ENCODE data around the gene FLII.
A peak's percentile ranks its signal among the peaks of the same experiment; 100 is the strongest.
"Not testable (repeated sequence)": the region's sequence is repeated elsewhere in the genome, so short reads cannot be mapped to it uniquely, and the experiment has no call there.

Gene FLII

DNA sequence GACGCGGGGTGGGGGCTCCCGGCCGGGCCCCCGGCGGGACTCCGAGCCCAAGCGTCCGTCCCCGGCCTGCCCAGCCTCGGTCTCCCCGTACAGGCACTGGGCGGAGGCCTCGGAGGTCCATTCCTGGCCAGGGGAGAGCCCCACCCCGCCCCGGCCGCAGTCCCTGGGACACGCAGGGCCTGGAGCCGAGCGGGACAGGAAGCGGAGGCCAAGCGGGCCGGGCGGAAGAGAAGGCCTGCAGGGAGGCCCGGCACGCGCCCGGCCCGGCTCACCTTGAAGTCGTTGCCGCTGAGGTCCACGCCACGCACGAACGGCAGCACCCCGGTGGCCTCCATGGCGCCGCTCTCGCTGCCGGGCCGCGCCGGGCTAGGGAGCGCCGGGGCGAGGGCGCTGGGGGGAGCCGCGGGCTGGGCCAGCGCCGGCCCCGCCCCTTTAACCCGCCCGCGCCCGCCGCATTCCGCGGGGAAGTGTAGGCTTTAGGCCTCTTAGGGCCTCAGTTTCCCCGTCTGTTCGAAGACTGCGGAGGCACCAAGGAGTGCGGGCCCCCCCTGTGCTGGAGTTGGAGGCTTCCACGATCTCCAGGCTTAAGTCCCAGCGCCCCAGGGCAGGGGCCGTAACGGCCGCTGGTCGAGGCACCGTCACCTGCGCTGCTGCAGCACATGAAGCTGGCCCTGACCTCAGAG is at the start of gene FLII:
Gene FLII, minus strand, starts transcription at position 383 of the 683 bp plus-strand sequence. Its CDS starts 48 bp downstream, at position 335.
- DNase-seq: peak; percentile 47

GRCh38 chr17:18303206-18303605 is 44.7 kb upstream of the FLII start:
- not testable (repeated sequence) for DNase-seq

DNA sequence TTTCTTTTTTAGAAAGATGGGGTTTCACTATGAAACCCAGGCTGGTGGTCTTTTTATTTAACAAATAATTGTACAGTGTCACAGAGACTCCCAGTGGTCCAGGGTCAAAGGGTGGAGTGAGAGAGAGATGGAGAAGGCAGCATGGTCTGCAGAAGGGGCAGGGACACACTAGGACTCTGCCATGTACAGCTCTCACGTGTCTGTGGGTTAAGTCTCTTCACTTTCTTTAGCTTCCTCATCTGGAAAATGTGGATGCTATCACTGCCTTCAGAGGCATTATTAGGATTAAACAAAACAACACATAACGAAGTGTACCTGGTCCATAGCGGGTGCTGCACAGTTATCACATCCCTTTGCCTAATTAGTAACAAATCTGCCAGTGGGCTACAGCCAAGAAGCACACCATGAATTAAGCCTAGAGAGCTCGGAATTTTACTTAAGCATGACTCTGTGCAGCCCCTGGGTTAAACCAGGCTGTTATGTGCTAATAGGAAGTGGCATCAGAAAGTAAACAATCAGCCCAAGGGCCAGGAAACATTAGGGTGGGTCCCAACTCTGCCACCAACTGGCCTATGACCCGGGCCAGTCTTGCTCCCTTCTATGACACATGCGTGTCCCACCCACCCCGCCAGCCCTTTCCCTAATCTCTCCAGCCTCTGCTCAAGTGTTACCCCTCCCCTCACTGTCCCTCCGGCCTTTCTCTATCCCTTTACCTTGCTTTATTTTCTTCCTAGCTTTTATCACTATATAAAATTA is 42.4 kb upstream of the FLII start:
- DNase-seq: no peak

- DNase-seq: not testable (repeated sequence)
Observed at GRCh38 chr17:18298061-18298460, 39.5 kb upstream of the FLII start.

DNA sequence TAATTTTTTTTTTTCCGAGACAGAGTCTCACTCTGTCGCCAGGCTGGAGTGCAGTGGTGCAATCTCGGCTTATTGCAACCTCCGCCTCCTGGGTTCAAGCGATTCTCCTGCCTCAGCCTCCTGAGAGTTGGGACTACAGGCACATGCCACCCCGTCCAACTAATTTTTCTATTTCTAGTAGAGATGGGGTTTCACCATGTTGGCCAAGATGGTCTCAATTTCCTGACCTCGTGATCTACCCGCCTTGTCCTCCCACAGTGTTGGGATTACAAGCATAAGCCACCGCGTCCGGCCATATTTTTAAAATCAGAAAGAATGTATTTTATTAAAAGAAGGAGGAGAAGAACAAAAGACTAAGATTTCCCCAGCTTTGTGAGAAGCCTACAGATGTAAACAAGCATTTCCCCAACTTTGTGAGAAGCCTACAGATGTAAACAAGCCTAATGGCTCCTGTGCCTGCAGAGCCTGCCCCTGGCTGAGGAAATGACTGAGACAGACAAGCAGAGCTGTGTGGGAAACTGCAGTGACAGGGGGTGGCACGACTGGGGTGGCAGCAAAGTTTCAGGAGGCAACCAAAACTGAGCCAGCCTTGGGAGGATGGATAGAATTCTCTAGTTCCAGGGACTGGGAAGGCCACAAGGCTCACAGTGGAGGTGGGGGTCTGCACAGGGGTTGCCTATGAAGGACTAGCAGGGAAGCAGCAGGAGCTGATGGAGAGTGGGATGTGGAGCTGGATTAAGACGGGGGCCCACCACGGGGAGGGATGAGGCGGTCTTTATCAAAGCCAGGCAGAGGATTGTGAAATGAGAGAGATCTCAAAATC is 33.4 kb upstream of the FLII start:
- no peak for DNase-seq

- DNase-seq: no peak
Observed at GRCh38 chr17:18285296-18285695, 26.8 kb upstream of the FLII start.

GRCh38 chr17:18281788-18282187 is 23.2 kb upstream of the FLII start:
- no peak for DNase-seq

- no peak for DNase-seq
Observed at GRCh38 chr17:18280766-18281371, 22.3 kb upstream of the FLII start.

GRCh38 chr17:18280249-18280648 is 21.7 kb upstream of the FLII start:
- DNase-seq: no peak

- DNase-seq: no peak
Observed at GRCh38 chr17:18278867-18279266, 20.3 kb upstream of the FLII start.

- DNase-seq: no peak
Observed at GRCh38 chr17:18277076-18277475, 18.5 kb upstream of the FLII start.

GRCh38 chr17:18270046-18270931 is 11.8 kb upstream of the FLII start:
- DNase-seq: no peak

- DNase-seq: no peak
Observed at GRCh38 chr17:18267927-18268711, 9.6 kb upstream of the FLII start.

DNA sequence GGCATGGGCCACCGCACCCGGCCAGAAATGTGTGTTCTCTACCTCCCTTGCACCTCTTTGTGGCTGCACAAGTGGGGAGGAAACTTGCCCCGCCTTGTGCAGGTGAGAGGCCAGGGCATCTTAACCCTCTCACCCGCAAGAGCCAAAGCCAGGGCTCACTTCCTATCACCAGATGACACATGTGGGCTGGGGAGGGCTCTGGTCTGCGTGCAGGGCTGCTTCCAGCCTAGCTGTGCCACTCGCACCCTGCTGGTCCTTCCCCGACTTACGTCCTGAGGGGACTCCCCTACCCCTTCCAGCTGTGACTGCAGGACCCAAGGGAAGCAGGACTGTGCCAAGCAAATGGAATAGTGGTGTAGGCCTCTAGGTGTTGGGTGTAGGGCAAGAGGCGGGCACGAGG is 8.8 kb upstream of the FLII start:
- peak; percentile 26 for DNase-seq

DNA sequence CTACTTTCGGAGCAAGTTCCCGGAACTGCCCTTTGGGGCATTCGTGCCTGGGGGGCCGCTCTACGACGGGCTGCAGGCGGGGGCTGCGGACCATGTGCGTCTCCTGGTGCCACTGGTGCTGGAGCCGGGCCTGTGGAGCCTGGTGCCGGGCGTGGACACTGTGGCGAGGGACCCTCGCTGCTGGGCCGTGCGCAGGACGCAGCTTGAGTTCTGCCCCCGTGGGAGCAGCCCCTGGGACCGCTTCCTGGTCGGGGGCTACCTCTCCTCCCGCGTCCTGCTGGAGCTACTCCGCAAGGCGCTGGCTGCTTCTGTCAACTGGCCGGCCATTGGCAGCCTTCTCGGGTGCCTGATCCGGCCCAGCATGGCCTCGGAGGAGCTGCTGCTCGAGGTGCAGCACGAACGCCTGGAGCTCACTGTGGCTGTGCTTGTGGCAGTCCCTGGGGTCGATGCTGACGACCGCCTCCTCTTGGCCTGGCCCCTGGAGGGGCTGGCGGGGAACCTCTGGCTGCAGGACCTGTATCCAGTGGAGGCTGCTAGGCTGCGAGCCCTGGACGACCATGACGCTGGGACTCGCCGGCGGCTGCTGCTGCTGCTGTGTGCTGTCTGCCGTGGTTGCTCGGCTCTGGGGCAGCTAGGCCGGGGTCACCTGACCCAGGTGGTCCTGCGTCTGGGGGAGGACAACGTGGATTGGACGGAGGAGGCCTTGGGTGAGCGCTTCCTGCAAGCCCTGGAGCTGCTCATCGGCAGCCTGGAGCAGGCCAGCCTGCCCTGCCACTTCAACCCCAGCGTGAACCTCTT is 5.5 kb upstream of the FLII start:
- no peak for DNase-seq

DNA sequence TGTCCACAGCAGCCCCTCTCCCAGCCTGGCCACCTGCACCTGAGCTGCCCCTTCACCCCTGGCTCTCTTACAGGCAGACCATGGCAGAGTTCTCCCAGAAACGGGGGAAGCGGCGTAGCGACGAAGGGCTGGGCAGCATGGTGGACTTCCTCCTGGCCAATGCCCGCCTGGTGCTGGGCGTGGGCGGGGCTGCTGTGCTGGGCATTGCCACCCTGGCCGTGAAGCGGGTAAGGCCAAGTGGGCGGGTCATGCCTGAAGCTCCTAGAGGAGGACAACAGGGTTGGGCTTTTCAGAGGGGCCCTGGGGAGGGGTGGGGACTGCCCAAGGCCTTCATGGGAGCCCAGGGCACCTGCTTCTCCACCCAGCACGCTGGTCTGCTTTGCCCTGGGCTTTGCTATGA is 4.1 kb upstream of the FLII start:
- no peak for DNase-seq

- DNase-seq: no peak
Observed at GRCh38 chr17:18262111-18262510, 3.6 kb upstream of the FLII start.

- DNase-seq: no peak
Observed at GRCh38 chr17:18261659-18262058, 3.1 kb upstream of the FLII start.

DNA sequence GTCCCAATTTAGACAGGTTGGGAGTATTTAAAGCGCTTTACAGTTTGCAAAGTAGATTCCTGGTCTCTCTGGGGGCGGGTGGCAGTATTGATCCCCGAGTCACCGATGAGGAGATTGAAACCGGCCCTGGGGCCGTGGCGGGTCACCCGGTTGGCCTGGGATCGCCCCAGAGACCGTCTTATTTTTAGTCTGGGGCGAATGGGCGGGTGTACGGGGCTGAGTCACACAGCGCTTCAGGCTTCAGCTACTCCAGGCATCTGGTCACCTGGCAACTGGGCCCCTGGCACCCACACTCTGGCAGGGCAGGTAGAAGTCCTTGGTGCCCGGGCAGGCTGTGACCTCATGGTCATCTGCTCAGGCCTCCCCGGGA is 2.6 kb upstream of the FLII start:
- peak; percentile 29 for DNase-seq

- DNase-seq: peak; percentile 91
Observed at GRCh38 chr17:18260332-18261145, 2.0 kb upstream of the FLII start, which contains the start of gene MIEF2. TSS of gene MIEF2 (plus strand) at chr17:18260662. CDS start at chr17:18262721, 2,059 bp downstream.

All from activated gamma-delta T cell treated with Interleukin-2 at 50 U/mL for 16 hours (primary cell).